ENCODE measurements around the gene DDIT4. TPM values are rescaled to one million over a fixed set of nuclear protein-coding genes. Genes with fewer than 3 reads are reported as not detected.
A peak's percentile ranks its signal among the peaks of the same experiment; 100 is the strongest.
"Not testable (repeated sequence)": the region's sequence is repeated elsewhere in the genome, so short reads cannot be mapped to it uniquely, and the experiment has no call there.

The DDIT4 gene
- total RNA-seq, 1 experiment from 2014 or later, result 197 TPM

- in situ Hi-C loops (cut with HindIII; ENCODE audit: low pct_unique_long_range_greater_than_20kb, low sequenced_read_pairs); DNase-seq (ENCODE audit: low read depth, low spot score): not testable (repeated sequence)
Measured at GRCh38 chr10:72307711-72308110, 34.0 kb downstream of the DDIT4 start.

- DNase-seq (ENCODE audit: low read depth, low spot score), result peak; percentile 58
Measured at GRCh38 chr10:72308320-72308987, 34.7 kb downstream of the DDIT4 start.

GRCh38 chr10:72309290-72310240 lies 35.8 kb downstream of the DDIT4 start:
- in situ Hi-C loops (cut with HindIII; ENCODE audit: low pct_unique_long_range_greater_than_20kb, low sequenced_read_pairs), result no loop called here

More at GRCh38 chr10:72308320-72308987, 34.7 kb downstream of the DDIT4 start:
- in situ Hi-C loops (cut with HindIII; ENCODE audit: low pct_unique_long_range_greater_than_20kb, low sequenced_read_pairs), result no loop called here

GRCh38 chr10:72310241-72310633 lies 36.5 kb downstream of the DDIT4 start:
- DNase-seq (ENCODE audit: low read depth, low spot score), result no peak
- in situ Hi-C loops (cut with HindIII; ENCODE audit: low pct_unique_long_range_greater_than_20kb, low sequenced_read_pairs), result no loop called here

More at GRCh38 chr10:72309290-72310240, 35.8 kb downstream of the DDIT4 start:
- DNase-seq (ENCODE audit: low read depth, low spot score), result no peak

GRCh38 chr10:72310636-72311035 lies 36.9 kb downstream of the DDIT4 start:
- in situ Hi-C loops (cut with HindIII; ENCODE audit: low pct_unique_long_range_greater_than_20kb, low sequenced_read_pairs), result no loop called here
- DNase-seq (ENCODE audit: low read depth, low spot score), result no peak

- no peak for DNase-seq (ENCODE audit: low read depth, low spot score)
- in situ Hi-C loops (cut with HindIII; ENCODE audit: low pct_unique_long_range_greater_than_20kb, low sequenced_read_pairs), result no loop called here
Measured at GRCh38 chr10:72311667-72312066, 37.9 kb downstream of the DDIT4 start.

- no peak for DNase-seq (ENCODE audit: low read depth, low spot score)
- in situ Hi-C loops (cut with HindIII; ENCODE audit: low pct_unique_long_range_greater_than_20kb, low sequenced_read_pairs), result no loop called here
Measured at GRCh38 chr10:72312865-72313391, 39.2 kb downstream of the DDIT4 start.

- in situ Hi-C loops (cut with HindIII; ENCODE audit: low pct_unique_long_range_greater_than_20kb, low sequenced_read_pairs), result no loop called here
- DNase-seq (ENCODE audit: low read depth, low spot score), result no peak
Measured at GRCh38 chr10:72314263-72314662, 40.5 kb downstream of the DDIT4 start.

- no peak for DNase-seq (ENCODE audit: low read depth, low spot score)
- in situ Hi-C loops (cut with HindIII; ENCODE audit: low pct_unique_long_range_greater_than_20kb, low sequenced_read_pairs), result no loop called here
Measured at GRCh38 chr10:72315054-72315453, 41.3 kb downstream of the DDIT4 start.

- in situ Hi-C loops (cut with HindIII; ENCODE audit: low pct_unique_long_range_greater_than_20kb, low sequenced_read_pairs), result no loop called here
- no peak for DNase-seq (ENCODE audit: low read depth, low spot score)
Measured at GRCh38 chr10:72315611-72316385, 42.1 kb downstream of the DDIT4 start.

- DNase-seq (ENCODE audit: low read depth, low spot score), result no peak
- in situ Hi-C loops (cut with HindIII; ENCODE audit: low pct_unique_long_range_greater_than_20kb, low sequenced_read_pairs), result no loop called here
Measured at GRCh38 chr10:72316386-72316700, 42.6 kb downstream of the DDIT4 start.

- in situ Hi-C loops (cut with HindIII; ENCODE audit: low pct_unique_long_range_greater_than_20kb, low sequenced_read_pairs), result no loop called here
- peak; percentile 50 for DNase-seq (ENCODE audit: low read depth, low spot score)
Measured at GRCh38 chr10:72316748-72317435, 43.2 kb downstream of the DDIT4 start.

- in situ Hi-C loops (cut with HindIII; ENCODE audit: low pct_unique_long_range_greater_than_20kb, low sequenced_read_pairs), result no loop called here
Measured at GRCh38 chr10:72318418-72319262, 44.9 kb downstream of the DDIT4 start.

GRCh38 chr10:72319416-72320254 lies 45.9 kb downstream of the DDIT4 start:
- in situ Hi-C loops (cut with HindIII; ENCODE audit: low pct_unique_long_range_greater_than_20kb, low sequenced_read_pairs), result no loop called here
- DNase-seq (ENCODE audit: low read depth, low spot score), result peak; percentile 79

More at GRCh38 chr10:72318418-72319262, 44.9 kb downstream of the DDIT4 start:
- DNase-seq (ENCODE audit: low read depth, low spot score), result no peak

- peak; percentile 93 for DNase-seq (ENCODE audit: low read depth, low spot score)
- in situ Hi-C loops (cut with HindIII; ENCODE audit: low pct_unique_long_range_greater_than_20kb, low sequenced_read_pairs), result no loop called here
Measured at GRCh38 chr10:72320676-72321247, 47.0 kb downstream of the DDIT4 start.

All from SK-MEL-5 (cell line).